DMS153 (cell line): ENCODE measurements around the gene GRID1.
"Not testable (repeated sequence)": the region's sequence is repeated elsewhere in the genome, so short reads cannot be mapped to it uniquely, and the experiment has no call there.

Source experiments
- DNase-seq: peaks from one replicate; lab custom pipeline; 2025; lab: John Stamatoyannopoulos, UW

Gene GRID1

GRCh38 chr10:86188796-86189558 lies 177.6 kb downstream of the GRID1 start:
- no peak for DNase-seq

DNA sequence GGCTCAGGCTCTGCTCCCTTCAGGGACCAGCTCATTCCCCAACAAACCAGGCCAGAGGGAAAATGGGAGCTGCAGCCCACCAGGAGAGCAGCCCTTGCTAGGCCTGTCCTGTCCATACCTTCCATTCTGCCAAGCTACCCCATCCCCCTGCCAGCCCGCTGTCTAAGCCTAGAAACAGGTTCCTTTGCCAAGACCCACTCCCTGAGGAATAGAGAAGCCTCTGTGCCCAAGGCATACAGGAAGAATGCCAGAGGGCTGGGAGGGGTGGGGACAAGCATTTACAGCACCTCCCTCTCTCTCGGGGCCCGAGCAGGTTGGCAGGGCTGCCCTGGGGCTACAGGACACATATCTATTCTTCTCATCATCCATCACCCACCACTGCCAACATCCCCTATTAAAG lies 178.3 kb downstream of the GRID1 start:
- no peak for DNase-seq

DNA sequence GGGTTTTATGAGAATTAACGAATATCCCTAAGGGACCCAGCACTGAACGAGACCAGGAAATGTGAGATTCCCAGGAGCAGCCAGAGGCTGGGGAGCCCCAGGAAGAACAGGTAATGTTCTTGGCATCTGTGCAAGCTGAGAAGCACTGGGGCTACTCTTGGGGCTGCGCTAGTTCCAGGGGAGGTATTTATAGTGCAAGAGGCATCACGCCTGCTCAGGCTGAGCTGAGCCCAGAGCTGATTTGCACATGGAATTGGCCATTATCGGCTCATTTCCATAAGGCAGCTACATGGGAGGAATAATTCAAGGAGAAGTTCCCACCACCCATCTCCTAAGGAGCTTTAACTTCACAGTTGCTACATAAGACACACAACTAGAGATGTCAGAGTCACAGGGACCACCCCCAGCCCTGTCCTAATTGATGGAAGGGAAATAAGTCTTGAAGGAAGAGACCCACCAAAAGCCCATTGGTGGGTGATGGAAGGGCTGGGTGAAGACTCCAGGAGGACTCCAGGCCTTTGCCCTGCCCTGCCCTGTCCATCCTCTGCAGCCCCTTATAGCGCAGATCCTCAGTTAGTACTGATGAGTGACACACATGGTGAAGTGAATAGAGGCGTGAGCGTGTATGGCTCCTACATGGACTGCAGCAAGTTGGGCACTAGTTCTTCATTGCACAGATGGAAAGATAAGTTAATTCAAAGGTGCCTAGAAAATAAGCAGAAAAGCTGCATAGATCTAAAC lies 178.9 kb downstream of the GRID1 start:
- DNase-seq: no peak

DNA sequence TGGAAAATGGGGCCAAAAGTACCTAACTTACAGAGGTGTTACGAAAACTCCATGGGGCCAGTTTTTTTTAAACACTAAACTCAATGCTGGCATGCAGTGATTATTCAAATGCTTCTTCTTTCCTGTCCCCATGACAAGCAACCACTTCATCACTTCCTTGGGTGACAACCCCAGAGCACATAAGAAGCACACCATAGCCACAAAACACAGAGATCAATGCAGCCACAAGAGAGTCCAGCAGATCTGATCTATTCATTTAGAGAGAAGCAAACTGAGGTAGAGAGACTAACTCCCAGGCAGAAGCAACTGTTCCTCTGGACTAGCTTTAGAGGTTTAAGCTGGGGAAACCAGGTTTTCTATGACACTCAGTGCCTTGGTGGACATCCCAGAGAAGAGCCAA lies 180.0 kb downstream of the GRID1 start:
- DNase-seq: no peak

DNA sequence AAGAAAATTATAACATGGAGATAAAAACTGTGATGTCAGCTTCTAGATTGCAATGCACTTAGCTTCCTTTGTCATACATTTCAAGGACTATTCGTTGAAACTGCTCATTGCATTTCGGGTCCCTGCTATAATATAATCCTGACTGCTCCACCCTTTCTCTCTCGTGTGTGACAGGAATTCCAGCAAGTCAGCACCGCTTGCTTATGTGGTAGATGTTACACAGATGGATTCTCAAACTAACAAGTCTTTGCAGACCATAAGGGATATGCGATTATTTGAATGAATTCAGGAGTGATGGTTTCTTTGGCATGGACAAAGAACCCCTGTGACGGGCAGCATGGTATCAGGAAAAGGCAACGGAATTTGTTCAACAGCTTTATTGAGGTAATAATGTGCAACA lies 184.0 kb downstream of the GRID1 start:
- DNase-seq: no peak

DNA sequence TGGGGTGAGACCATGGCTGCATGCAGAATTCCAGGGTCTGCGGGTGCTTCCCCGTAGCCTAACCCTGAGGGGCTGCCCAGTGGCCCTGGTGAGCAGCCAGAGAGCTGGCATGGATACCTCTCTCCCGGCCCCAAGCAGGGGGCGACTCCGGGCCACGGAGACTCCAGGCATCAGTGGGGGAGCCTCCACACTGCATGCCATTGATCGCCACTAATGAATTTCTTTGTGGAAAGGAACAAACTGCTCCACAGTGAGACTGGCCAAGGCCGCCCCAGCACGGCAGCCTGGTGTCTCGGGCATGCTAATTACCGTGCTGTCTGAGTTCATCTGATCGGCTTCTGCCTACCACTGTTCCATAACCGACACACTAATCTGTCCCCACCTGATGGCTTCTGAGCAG lies 184.4 kb downstream of the GRID1 start:
- no peak for DNase-seq

GRCh38 chr10:86180861-86181260 lies 185.7 kb downstream of the GRID1 start:
- no peak for DNase-seq

DNA sequence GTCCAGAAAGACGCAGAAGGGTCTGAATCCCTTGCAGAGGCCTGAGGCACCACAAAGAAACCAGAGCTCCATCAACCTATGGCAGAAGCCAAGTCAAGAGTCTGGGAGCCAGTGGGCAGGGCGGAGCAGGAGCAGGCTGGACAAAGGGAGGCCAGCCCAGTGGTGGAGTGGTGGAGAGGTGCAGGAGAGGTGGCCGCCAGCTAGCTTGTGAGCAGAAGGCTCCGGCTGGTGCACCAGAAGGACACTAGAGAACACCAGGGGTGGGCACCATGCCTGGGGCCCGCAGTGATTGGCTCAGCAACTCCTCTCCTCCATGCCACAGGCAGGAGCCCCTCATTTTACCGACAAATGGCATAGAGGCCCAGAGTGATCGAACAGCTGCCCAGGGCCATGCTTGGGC lies 186.6 kb downstream of the GRID1 start:
- DNase-seq: no peak

DNA sequence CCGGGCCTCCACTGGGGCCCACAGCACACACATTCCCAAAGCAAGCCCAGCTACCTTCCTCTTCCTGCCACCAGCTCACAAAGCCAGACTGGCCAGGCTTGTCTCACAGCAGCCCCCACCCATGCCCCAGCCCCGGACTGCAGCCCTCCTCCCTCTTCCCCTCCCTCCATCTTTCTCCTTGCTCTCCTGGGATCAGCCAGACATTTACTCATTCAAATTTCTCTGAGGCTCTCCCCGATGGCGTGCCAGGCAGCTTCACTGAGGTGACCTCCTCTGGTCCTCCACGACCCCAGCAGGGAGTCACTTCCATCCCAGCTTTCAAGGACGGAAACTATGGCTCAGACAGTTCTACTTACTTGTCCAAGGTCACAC lies 187.5 kb downstream of the GRID1 start:
- no peak for DNase-seq

DNA sequence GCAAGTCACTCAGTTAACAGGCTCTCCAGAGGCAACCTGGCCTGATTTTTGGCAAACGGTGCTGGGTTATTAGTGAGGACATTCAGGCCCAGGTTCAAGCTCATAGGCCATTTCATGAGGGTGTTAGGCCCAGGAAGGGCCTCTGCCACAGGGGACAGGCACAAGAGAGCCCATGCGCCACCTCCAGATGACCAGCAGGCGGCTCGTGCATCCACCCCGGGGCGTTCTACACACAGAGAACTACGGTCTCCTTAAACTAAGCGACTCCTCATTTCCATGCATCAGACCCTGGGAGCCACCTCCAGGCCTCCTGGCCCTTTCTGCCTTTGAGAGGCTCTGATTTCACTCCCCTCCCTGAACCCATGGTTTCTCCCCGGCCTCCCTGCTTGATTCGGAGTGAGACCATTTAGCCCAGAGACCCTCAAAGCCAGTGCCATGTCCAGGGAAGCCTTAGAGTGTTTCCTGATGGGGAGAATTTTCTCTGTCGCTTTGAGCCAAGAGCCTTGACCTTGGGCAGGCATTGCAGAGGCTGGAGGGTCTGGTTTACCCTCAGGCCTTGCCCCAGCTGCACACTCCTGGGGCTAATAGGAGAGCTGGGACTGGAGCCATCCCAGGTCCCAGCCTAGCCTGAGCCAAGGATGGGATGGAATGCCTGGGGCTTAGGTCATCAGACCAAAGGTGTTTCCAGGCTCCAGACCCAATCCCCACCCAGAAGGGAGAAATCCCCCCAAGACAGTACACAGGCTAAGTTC lies 188.0 kb downstream of the GRID1 start:
- DNase-seq: no peak

DNA sequence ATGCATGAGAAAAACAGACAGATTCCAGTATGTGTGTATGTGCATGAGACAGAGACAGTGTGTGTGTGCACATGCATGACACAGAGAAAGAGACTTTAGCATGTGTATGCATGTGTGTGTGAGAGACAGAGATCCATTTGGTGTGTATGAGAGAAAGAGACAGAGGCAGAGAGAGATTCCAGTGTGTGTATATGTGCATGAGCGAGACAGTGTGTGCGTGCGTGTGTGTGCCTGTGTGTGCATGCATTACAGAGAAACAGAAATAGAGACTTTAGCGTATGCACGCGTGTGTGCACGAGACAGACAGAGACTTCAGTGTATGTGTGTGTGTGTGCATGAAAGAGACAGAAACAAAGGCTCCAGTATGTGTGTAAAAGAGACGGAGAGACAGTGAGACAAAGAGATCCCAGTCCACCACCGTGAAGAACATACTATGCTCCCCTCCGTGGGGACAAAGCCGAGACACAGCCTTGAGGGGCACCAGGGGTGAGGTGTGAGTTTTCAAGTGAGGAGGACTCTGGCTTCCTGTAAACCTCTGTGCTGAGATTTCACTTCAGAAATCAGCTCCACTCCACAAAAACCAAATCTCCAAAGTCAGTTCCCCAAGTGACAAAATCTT lies 188.9 kb downstream of the GRID1 start:
- DNase-seq: no peak

- DNase-seq: no peak
These were observed 189.6 kb downstream of the GRID1 start for GRCh38 chr10:86176850-86177536.

DNA sequence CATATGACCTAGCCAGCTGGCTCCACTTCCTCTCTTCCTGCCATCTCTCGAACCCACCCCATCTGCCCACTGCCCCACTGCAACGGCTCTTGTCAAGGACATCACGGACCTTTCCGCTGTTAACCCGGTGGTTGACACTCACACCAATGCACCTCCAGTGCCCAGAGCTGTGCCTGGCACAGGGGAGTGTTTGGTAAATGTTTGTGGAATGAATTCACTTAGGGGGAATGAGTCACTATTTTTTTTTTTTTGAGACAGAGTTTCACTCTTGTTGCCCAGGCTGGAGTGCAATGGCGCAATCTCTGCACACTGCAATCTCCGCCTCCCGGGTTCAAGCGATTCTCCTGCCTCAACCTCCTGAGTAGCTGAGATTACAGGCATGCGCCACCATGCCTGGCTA lies 191.1 kb downstream of the GRID1 start:
- DNase-seq: not testable (repeated sequence)

GRCh38 chr10:86172301-86172700 lies 194.3 kb downstream of the GRID1 start:
- no peak for DNase-seq

DNA sequence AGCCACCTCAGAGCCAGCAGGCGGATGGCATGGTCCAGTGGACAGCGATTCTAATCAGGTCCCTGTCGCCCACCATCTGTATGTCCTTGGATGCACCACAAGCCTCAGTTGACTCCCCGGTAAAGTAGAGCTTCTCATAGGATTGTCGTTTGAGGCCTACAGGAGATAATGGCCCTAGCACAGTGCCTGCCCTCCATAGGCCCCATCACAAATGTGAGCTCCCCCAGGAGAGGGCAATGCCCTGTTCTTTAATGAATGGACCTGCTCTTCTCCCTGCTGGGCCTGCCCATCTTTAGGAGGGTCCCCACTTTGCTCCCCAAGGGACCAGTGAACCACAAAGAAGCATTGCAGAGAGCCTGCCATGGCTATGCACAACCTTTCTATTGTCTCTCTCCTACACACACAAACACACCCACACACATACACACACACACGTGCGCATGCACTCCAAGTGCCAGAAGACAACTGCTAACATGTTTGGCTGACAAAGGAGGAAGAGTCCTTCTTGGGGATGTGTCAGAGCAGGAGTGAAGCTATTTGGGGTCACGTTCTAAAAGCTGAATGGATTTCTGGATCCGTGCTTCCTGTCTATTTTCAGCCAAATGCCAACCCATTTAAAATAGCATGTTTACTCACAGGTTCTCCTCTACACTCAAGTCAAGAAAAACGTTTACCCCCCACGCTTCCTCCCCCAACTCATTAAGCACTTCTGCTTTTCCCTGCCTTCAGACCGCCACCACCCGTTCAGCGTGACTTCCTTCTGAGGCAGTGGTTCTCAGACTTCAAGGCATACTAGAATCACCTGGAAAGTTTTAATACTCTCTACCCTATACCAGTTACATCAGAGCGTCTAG lies 196.1 kb downstream of the GRID1 start:
- DNase-seq: no peak

- no peak for DNase-seq
These were observed 196.9 kb downstream of the GRID1 start for GRCh38 chr10:86169506-86170254.

DNA sequence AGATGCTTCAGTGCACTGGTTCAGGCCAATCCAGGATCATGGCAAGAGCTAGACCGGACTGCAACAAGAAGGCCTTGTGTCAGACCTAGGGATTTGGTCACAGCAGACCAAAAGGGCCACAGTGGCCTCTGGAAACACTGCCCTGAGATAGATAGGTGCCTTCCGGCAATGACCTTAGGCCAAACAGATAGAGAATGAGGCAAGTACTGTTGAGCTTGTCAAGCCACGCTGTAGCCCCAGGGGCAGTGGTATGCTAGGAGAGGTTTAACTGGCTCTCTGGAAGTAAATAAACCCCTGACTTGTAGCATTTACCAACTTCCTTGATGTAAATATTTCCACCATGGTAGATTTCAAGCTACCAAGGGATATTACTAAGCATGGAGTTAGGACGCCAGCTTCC lies 197.5 kb downstream of the GRID1 start:
- no peak for DNase-seq

DNA sequence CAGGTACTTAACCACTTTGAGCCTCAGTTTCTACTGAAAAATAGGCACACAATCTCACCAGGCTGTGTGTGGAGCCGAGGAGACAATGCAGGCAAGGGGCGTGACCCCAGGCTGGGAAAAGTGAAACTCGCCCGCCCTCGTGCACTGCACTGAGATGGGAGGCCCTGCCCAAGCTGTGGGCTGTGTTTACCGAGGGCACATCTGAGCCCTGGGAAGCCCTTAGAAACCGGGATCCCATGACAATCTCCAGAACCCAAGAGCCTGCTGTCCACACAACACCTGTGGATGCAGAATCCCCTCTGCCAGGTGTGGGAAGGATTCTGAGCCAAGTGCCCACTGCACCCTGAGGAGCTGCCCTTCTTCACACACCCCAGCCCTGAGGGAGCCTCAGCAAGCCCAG lies 198.3 kb downstream of the GRID1 start:
- DNase-seq: no peak

- DNase-seq: no peak
These were observed 198.8 kb downstream of the GRID1 start for GRCh38 chr10:86167762-86168128.

DNA sequence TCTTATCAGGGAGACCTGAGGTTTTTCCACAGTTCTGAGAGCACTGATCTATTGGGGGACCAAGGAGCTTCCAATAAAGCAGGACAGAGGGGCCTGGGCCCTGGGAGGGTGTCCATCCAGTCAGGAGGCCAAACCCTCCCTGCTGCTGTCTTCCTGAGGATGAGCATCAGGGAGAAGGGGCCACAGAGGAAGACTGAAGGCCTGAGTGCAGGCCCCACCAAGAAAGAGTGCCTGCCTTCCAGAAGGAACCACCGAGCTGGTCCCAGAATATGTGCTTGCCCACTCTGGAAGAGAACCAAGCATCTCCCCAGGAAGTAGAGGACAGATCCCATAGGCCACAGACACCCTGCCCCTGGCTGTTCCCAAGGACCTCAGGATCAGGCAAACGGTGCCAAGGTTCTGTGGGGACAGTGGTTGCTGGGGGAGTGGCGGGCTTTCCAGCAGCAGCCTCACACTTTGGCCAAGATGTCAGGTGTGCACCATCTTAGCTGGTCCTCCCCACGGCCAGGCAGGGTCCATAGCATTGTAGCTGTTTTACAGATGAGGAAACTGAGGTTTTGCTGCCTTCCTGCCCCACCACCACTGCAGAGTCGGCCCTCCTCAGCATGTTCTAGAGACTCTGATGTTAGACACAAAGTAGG lies 199.4 kb downstream of the GRID1 start:
- no peak for DNase-seq
